Kidney epithelial cell (primary cell): ENCODE results near the gene MAPT. TPM values are rescaled to one million over a fixed set of nuclear protein-coding genes. Genes with fewer than 3 reads are reported as not detected.
"Not testable (repeated sequence)": the region's sequence is repeated elsewhere in the genome, so short reads cannot be mapped to it uniquely, and the experiment has no call there.

ENCODE experiments used
- DNase-seq: peaks from one replicate; pipeline ENCODE4 v3.0.0-alpha.2; 2010; ENCODE audit warnings: low read depth
- H3K27me3 ChIP-seq: 2 replicates; pipeline ENCODE4 v1.6.0; 2011; ENCODE audit warnings: low read length; ENCODE audit not compliant: control insufficient read depth, insufficient read depth
- H3K36me3 ChIP-seq: 2 replicates; pipeline ENCODE4 v1.5.1; 2011; ENCODE audit warnings: low read length; ENCODE audit not compliant: control insufficient read depth, insufficient read depth
- H3K4me3 ChIP-seq: 2 replicates; pipeline ENCODE4 v1.5.1; 2011; ENCODE audit warnings: low read depth, mild to moderate bottlenecking, control low read depth, low read length
- CTCF ChIP-seq: IDR thresholded peaks from 2 replicates; pipeline ENCODE4 v1.5.1; 2011; ENCODE audit warnings: mild to moderate bottlenecking, moderate library complexity, low read length, control low read depth, inconsistent platforms; ENCODE audit not compliant: insufficient read depth, poor library complexity, severe bottlenecking
- total RNA-seq: library from RNA; depleted of rRNA; stranded (reverse); fragments of >200 nt; gene quantifications from 2 replicates; pipeline ENCODE4 v1.2.3, GENCODE V29; 2015

The MAPT gene
- total RNA-seq, 1 donor from 2014 or later = 0.25 TPM

- no peak for DNase-seq
- TF ChIP-seq CTCF = no peak
- Histone ChIP-seq H3K4me3 (no peak overlapping the region), H3K36me3 (no peaks in the 10 kb centered on the region), H3K27me3 (peaks cover 3% of the 10 kb centered on the region)
Measured at GRCh38 chr17:45934044-45934979, 40.0 kb downstream of the MAPT start.

DNA sequence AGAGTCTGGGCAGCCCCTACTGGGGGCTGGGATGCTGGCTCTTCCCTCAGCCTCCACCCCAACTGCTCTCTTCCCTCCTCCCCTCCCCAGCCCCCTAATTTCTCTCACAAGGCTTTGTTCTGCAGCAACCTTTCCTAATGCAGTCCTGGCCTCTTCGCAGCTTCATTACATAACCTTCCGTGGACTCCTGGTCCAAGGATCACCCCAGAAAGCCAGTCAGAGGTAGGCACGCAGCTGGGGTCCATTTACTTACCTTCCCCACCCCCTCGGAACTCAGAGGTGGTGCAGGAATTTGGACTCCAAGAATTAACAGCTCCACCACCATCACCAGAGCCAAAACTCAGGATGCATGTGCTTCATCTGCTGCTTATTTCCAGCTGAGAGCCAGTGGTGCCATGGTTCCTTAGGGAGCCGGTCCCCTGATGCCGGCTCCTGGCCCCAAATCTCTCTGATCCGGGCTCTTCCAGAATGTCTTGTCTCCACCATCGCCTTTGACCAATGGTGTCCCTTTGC is 40.9 kb downstream of the MAPT start:
- Histone ChIP-seq H3K4me3 (no peak overlapping the region), H3K27me3 (peaks cover 3% of the 10 kb centered on the region), H3K36me3 (no peaks in the 10 kb centered on the region)
- no peak for DNase-seq
- no peak for TF ChIP-seq CTCF

- TF ChIP-seq CTCF = no peak
- Histone ChIP-seq H3K4me3 (no peak overlapping the region), H3K27me3 (peaks cover 3% of the 10 kb centered on the region), H3K36me3 (no peaks in the 10 kb centered on the region)
- DNase-seq = no peak
Measured at GRCh38 chr17:45935710-45936509, 41.6 kb downstream of the MAPT start.

DNA sequence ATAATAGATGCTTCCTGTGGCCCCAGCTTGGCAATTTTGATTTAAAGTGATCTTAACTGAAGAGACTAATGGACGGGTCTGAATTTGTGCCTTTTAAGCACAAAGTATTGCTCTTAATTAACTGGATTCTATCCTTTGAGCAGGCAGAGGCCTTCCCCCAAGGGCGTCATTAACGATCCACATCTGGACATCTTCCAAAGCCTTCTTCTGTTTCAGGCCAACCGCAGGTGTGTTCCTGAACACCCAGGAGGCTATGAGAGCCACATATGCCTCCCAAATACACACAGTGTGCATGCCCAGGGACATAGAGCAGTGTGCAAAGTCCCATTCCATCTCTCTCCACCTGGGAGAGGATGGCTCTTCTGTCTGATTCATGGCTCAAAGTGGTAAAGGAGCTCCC is 42.3 kb downstream of the MAPT start:
- Histone ChIP-seq H3K4me3 (no peak overlapping the region), H3K27me3 (peaks cover 3% of the 10 kb centered on the region), H3K36me3 (no peaks in the 10 kb centered on the region)
- no peak for TF ChIP-seq CTCF
- no peak for DNase-seq

DNA sequence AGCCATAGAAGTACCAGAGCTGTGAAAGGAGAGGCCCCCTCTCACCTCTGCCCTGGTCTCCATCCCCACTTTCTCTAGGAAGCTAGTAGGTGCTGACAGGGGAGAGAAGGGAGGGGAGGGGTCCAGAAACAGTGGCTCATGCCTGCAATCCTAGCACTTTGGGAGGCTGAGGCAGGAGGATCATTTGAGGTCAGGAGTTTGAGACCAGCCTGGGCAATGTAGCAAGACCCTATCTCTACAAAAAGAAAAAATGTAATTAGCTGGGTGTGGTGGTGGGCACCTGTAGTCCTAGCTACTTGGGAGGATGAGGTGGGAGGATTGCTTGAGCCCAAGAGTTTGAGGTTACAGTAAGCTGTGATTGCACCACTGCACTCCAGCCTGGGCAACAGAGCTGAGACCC is 42.8 kb downstream of the MAPT start:
- H3K4me3 ChIP-seq, H3K36me3 ChIP-seq, DNase-seq, H3K27me3 ChIP-seq: not testable (repeated sequence)

DNA sequence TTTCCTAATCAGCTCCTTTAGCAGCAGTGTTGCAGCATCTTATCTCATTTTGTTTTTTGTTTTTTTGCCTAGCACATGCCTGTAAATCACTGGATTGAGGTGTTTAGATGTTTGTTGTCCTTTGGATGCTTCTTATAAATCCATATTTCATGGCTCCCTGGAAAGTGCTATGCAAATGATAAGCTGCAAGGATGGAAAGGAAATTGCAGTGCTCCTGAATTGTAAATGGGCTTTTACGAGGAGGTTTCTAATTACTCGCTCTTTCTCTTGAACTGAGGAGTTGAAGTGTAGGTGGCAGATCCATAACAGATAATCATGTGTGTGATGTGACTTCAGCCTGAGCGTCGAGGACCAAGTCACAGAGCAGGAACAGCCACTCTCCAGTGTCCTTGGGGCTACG is 45.0 kb downstream of the MAPT start:
- H3K27me3 ChIP-seq = peaks cover 9% of the 10 kb centered on the region
- no peaks in the 10 kb centered on the region for H3K36me3 ChIP-seq
- H3K4me3 ChIP-seq = no peak overlapping the region
- no peak for TF ChIP-seq CTCF
- DNase-seq = no peak
